SK-N-SH (cell line): ENCODE results near the gene PACSIN3. TPM values are rescaled to one million over a fixed set of nuclear protein-coding genes. Genes with fewer than 3 reads are reported as not detected.
A peak's percentile ranks its signal among the peaks of the same experiment; 100 is the strongest.

Experiments used
- CTCF ChIA-PET: fragments of 300-600, 350-600 bp; formaldehyde crosslinking; extraction: SDS; loops from one replicate; lab custom pipeline; 2021; lab: Yijun Ruan, JAX
- POLR2A ChIA-PET: fragments of 350-600 bp; sonication (Branson Sonifier 250); formaldehyde crosslinking; extraction: SDS; loops from one replicate; lab custom pipeline; 2020; ENCODE audit warnings: antibody characterized with exemption, inconsistent platforms; lab: Yijun Ruan, JAX
- DNase-seq: peaks from one replicate; pipeline ENCODE4 v3.0.0; 2012
- H2AFZ ChIP-seq: fragments of 200-600 bp; sonication (generic); 2 replicates; pipeline ENCODE4 v1.8.1; 2016; ENCODE audit warnings: antibody characterized with exemption, mild to moderate bottlenecking, low read depth
- H3F3A ChIP-seq: fragments of 200-600 bp; sonication (generic); replicated peaks from 2 replicates; pipeline ENCODE3; 2016; ENCODE audit warnings: antibody characterized with exemption, mild to moderate bottlenecking; ENCODE audit not compliant: insufficient read depth
- H3K27ac ChIP-seq, 2 experiments: fragments of 200-500 bp in 1 of 2; fragments of 200-600 bp in 1 of 2; sonication (Bioruptor generic) in 1 of 2; sonication (generic), shearing (Covaris generic) in 1 of 2; 2 replicates each; pipeline versions ENCODE4 v1.5.1 to v1.6.1; 2014 to 2016; ENCODE audit warnings: low read depth in 2 of 2, inconsistent platforms in 1 of 2, low read length in 1 of 2, mild to moderate bottlenecking in 1 of 2, mixed read lengths in 1 of 2
- H3K27me3 ChIP-seq: fragments of 200-600 bp; sonication (generic), shearing (Covaris generic); 2 replicates; pipeline ENCODE4 v1.6.1; 2016; ENCODE audit warnings: mixed run types; ENCODE audit not compliant: insufficient read depth
- H3K36me3 ChIP-seq, 2 experiments: fragments of 200-500 bp in 1 of 2; fragments of 200-600 bp in 1 of 2; sonication (Bioruptor generic) in 1 of 2; sonication (generic) in 1 of 2; replicated peaks in 1 of 2; 2 replicates each; pipeline versions ENCODE3 to v1.5.1; 2014 to 2016; ENCODE audit warnings: low read length in 1 of 2, mild to moderate bottlenecking in 1 of 2; ENCODE audit not compliant: insufficient read depth in 2 of 2, control insufficient read depth in 1 of 2
- H3K4me1 ChIP-seq, 2 experiments: fragments of 200-500 bp in 1 of 2; fragments of 200-600 bp in 1 of 2; sonication (Bioruptor generic) in 1 of 2; sonication (generic), shearing (Covaris generic) in 1 of 2; 2 replicates each; pipeline versions ENCODE4 v1.5.1 to v1.6.1; 2014 to 2016; ENCODE audit warnings: low read depth in 1 of 2, low read length in 1 of 2, mixed run types in 1 of 2; ENCODE audit not compliant: insufficient read depth in 2 of 2, control insufficient read depth in 1 of 2
- H3K4me2 ChIP-seq: fragments of 200-600 bp; sonication (generic), shearing (Covaris generic); 2 replicates; pipeline ENCODE4 v1.6.1; 2017; ENCODE audit warnings: mixed run types
- H3K4me3 ChIP-seq, 2 experiments: fragments of 200-500 bp in 1 of 2; fragments of 200-600 bp in 1 of 2; sonication (Bioruptor generic) in 1 of 2; sonication (generic), shearing (Covaris generic) in 1 of 2; 2 replicates each; pipeline versions ENCODE4 v1.5.1 to v1.8.1; 2014 to 2016; ENCODE audit warnings: low read depth in 2 of 2, inconsistent platforms in 1 of 2, low read length in 1 of 2, mild to moderate bottlenecking in 1 of 2, mixed read lengths in 1 of 2, moderate library complexity in 1 of 2
- H3K79me2 ChIP-seq: fragments of 200-600 bp; sonication (generic); 2 replicates; pipeline ENCODE4 v1.8.1; 2017; ENCODE audit warnings: mild to moderate bottlenecking; ENCODE audit not compliant: insufficient read depth
- H3K9ac ChIP-seq: fragments of 200-600 bp; sonication (generic); 2 replicates; pipeline ENCODE4 v1.6.1; 2017; ENCODE audit warnings: mixed run types
- H3K9me2 ChIP-seq: fragments of 200-600 bp; sonication (generic); 2 replicates; pipeline ENCODE4 v1.6.1; 2017; ENCODE audit warnings: mixed run types
- H3K9me3 ChIP-seq: fragments of 200-600 bp; sonication (generic); 2 replicates; pipeline ENCODE4 v1.6.1; 2017; ENCODE audit warnings: mixed run types, mild to moderate bottlenecking, moderate library complexity
- H4K20me1 ChIP-seq: fragments of 200-600 bp; sonication (generic); 2 replicates; pipeline ENCODE4 v1.6.1; 2017; ENCODE audit warnings: mild to moderate bottlenecking, mixed run types; ENCODE audit not compliant: insufficient read depth
- ELF1 ChIP-seq: IDR thresholded peaks from 2 replicates; pipeline ENCODE4 v1.4.0; 2012
- EP300 ChIP-seq, 2 experiments: IDR thresholded peaks; 2 replicates each; pipeline versions ENCODE4 v1.4.0 to v1.6.1; 2012; ENCODE audit warnings: borderline replicate concordance in 1 of 2, low read depth in 1 of 2, low read length in 1 of 2
- FOXJ3 ChIP-seq: sonication (generic); formaldehyde crosslinking; IDR thresholded peaks from 2 replicates; pipeline ENCODE4 v1.5.1; 2020; ENCODE audit warnings: mild to moderate bottlenecking, missing genetic modification reagents
- JUND ChIP-seq: IDR thresholded peaks from 2 replicates; pipeline ENCODE4 v1.4.0; 2012
- NFIC ChIP-seq: IDR thresholded peaks from 2 replicates; pipeline ENCODE4 v1.4.0; 2012; ENCODE audit warnings: borderline replicate concordance
- NRF1 ChIP-seq: IDR thresholded peaks from 2 replicates; pipeline ENCODE4 v1.6.1; 2012; ENCODE audit warnings: low read depth, mild to moderate bottlenecking, low read length
- POLR2AphosphoS5 ChIP-seq: IDR thresholded peaks from 2 replicates; pipeline ENCODE4 v1.6.1; 2012; ENCODE audit warnings: low read depth, low read length
- RAD21 ChIP-seq: IDR thresholded peaks from 2 replicates; pipeline ENCODE4 v1.6.1; 2012; ENCODE audit warnings: mild to moderate bottlenecking, low read length
- RCOR1 ChIP-seq: fragments of 150-350 bp; IDR thresholded peaks from 2 replicates; pipeline ENCODE4 v1.6.1; 2017; ENCODE audit warnings: antibody characterized with exemption, low read length
- RFX5 ChIP-seq: IDR thresholded peaks from 2 replicates; pipeline ENCODE4 v1.6.1; 2012; ENCODE audit warnings: mild to moderate bottlenecking, improper control_type of control experiment, low read length
- SIN3A ChIP-seq: IDR thresholded peaks from 2 replicates; pipeline ENCODE4 v1.6.1; 2012; ENCODE audit warnings: low read depth, mild to moderate bottlenecking, low read length, moderate library complexity, borderline replicate concordance
- SMC3 ChIP-seq: IDR thresholded peaks from 2 replicates; pipeline ENCODE4 v1.6.1; 2012; ENCODE audit warnings: low read depth, low read length, improper control_type of control experiment
- TEAD4 ChIP-seq: IDR thresholded peaks from 2 replicates; pipeline ENCODE4 v1.4.0; 2012; ENCODE audit warnings: mild to moderate bottlenecking, borderline replicate concordance; ENCODE audit not compliant: insufficient read depth
- YY1 ChIP-seq: IDR thresholded peaks from 2 replicates; pipeline ENCODE4 v1.4.0; 2012; ENCODE audit warnings: low read depth, mild to moderate bottlenecking
- WGBS: methylation state at CpG from one replicate; pipeline ENCODE4 v1.1.6; 2017; ENCODE audit warnings: low lambda C conversion rate; 5-methylcytosine and 5-hydroxymethylcytosine counted together
- polyA plus RNA-seq, 3 experiments: library from polyadenylated mRNA; depleted of rRNA; stranded (reverse); fragments of >200 nt; gene quantifications; 2 replicates each; pipeline ENCODE4 v1.2.3, GENCODE V29; 2012
- TF ChIP-seq, protein P1 (sequence below): fragments of 200-600 bp; sonication (generic); IDR thresholded peaks from 2 replicates; pipeline ENCODE4 v1.6.1; 2017; ENCODE audit warnings: antibody characterized with exemption, mild to moderate bottlenecking, moderate library complexity
- TF ChIP-seq, protein P2 (sequence below): IDR thresholded peaks from 2 replicates; pipeline ENCODE4; 2012
- TF ChIP-seq, protein P3 (sequence below): IDR thresholded peaks from 2 replicates; pipeline ENCODE4 v1.4.0; 2012; ENCODE audit warnings: low read depth
- TF ChIP-seq, protein P4 (sequence below): fragments of 150-350 bp; IDR thresholded peaks from 2 replicates; pipeline ENCODE4 v1.6.1; 2017; ENCODE audit warnings: antibody characterized with exemption, low read length, low read depth, borderline replicate concordance

PACSIN3 gene
- polyA plus RNA-seq, 1 of the 3 experiments (the other 2 are of a cell fraction): 31.1 TPM

DNA sequence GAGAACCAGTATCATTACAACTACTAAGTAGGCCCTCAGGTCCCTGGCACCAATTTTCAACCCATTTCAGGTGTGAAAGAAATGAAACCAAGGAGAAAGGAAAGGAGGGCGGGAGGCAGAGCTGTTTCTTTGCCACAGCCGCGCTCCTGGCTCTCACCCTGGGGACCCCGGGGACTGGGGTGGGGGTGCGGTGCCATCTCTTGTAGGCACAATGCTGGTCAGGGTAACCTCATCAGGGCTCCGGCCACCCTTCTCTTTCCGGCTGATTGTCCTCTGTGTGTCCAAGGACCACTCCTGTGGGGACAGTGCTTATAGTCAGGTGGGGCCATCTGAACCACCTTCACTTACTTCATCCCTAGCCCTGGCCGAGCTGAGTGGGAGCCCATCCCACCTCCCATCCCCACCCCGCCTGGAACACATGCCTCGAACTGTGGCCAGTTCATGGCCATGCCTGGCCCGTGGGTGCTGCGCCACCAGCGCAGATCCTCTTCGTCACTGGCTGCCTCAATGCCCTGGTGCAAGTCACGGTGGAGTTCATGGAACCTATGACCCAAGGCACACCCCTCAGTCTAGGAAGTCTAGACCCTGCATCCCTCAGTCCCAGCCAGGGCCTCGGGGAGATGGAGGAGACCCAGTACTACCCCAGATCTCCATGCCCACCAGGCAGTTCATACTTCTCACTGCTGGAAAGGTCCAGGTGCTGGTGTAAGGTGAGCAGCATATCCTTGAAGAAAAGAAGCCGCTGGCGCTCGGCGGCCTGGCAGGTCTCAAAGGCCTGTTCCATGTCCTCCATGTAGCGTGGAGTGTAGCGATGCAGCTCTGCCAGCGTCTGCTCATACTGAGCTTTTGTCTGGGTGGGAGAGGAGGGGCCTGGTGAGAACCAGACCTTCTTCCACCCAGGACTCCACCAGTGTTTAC is 7.2 kb downstream of the PACSIN3 start:
- peaks cover 12% of the 10 kb centered on the region for H3F3A ChIP-seq
- no peak overlapping the region; a peak in 1 of 4 replicates for H3K27ac ChIP-seq
- no peak for DNase-seq
- TF ChIP-seq, protein P1, sequence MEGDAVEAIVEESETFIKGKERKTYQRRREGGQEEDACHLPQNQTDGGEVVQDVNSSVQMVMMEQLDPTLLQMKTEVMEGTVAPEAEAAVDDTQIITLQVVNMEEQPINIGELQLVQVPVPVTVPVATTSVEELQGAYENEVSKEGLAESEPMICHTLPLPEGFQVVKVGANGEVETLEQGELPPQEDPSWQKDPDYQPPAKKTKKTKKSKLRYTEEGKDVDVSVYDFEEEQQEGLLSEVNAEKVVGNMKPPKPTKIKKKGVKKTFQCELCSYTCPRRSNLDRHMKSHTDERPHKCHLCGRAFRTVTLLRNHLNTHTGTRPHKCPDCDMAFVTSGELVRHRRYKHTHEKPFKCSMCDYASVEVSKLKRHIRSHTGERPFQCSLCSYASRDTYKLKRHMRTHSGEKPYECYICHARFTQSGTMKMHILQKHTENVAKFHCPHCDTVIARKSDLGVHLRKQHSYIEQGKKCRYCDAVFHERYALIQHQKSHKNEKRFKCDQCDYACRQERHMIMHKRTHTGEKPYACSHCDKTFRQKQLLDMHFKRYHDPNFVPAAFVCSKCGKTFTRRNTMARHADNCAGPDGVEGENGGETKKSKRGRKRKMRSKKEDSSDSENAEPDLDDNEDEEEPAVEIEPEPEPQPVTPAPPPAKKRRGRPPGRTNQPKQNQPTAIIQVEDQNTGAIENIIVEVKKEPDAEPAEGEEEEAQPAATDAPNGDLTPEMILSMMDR: no peak
- TF ChIP-seq, all 33 proteins: peak for 0
- H3K9me3 ChIP-seq: no peaks in the 10 kb centered on the region
- H3K27me3 ChIP-seq: no peaks in the 10 kb centered on the region
- no peak overlapping the region for H2AFZ ChIP-seq
- H4K20me1 ChIP-seq: no peaks in the 10 kb centered on the region
- no peak overlapping the region for H3K9ac ChIP-seq
- peaks cover 15 to 18% of the 10 kb centered on the region in 2 experiments for H3K4me1 ChIP-seq
- ChIA-PET CTCF (interaction anchor here (0.6 to 4.2 kb wide), 24 partner anchors 9 to 229 kb away, joined by 3 to 78 read pairs (median 4); partner anchors contain the start of genes ACP2, DDB2, MYBPC3 and NR1H3), POLR2A (interaction anchor here (0.7 to 3.3 kb wide), 4 partner anchors 9 to 70 kb away, joined by 3 to 16 read pairs (median 4); partner anchors contain the start of genes ACP2 and DDB2)
- peaks cover 6 to 7% of the 10 kb centered on the region in 2 experiments for H3K36me3 ChIP-seq
- peaks cover 27% of the 10 kb centered on the region for H3K79me2 ChIP-seq
- WGBS: 89% methylated on average over 12 of the region's 23 CpGs
- no peak overlapping the region for H3K4me3 ChIP-seq
- no peaks in the 10 kb centered on the region for H3K9me2 ChIP-seq
- H3K4me2 ChIP-seq: no peak overlapping the region

DNA sequence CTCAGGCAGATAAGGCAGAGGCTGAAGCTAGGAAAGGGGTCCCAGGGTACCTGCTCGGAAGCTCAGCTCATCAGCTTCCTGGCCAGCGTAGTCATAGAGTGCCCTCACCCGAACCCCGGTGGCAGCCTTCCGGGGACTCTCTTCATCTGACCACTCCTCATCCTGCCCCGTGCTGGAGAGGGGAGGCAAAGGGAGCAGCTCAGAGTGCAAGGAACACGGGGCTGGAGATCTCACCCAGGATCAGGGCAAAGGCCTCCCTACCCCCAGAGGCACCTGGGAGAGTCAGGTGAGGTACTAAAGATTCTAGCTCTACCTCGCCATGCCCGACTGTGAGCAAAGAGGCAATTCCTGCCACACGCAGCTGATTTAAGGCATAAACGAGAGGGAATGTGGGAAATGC is 7.9 kb downstream of the PACSIN3 start:
- no peak for DNase-seq
- CTCF ChIA-PET: interaction anchor here (0.7 to 4.2 kb wide), 24 partner anchors 10 to 287 kb away, joined by 3 to 78 read pairs (median 4); partner anchors contain the start of genes ACP2, DDB2, MYBPC3 and NR1H3

More for the DNA sequence above, 7.9 kb downstream of the PACSIN3 start:
- H3K9ac ChIP-seq: no peak overlapping the region
- H3K9me2 ChIP-seq: no peaks in the 10 kb centered on the region
- TF ChIP-seq NRF1: no peak
- TF ChIP-seq RCOR1: no peak
- TF ChIP-seq SIN3A: no peak
- no peak for TF ChIP-seq TEAD4
- TF ChIP-seq, protein P2, sequence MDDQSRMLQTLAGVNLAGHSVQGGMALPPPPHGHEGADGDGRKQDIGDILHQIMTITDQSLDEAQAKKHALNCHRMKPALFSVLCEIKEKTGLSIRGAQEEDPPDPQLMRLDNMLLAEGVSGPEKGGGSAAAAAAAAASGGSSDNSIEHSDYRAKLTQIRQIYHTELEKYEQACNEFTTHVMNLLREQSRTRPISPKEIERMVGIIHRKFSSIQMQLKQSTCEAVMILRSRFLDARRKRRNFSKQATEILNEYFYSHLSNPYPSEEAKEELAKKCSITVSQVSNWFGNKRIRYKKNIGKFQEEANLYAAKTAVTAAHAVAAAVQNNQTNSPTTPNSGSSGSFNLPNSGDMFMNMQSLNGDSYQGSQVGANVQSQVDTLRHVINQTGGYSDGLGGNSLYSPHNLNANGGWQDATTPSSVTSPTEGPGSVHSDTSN: no peak
- TF ChIP-seq POLR2AphosphoS5: no peak
- TF ChIP-seq NFIC: no peak
- no peak for TF ChIP-seq RAD21
- no peak for TF ChIP-seq SMC3
- TF ChIP-seq, protein P3, sequence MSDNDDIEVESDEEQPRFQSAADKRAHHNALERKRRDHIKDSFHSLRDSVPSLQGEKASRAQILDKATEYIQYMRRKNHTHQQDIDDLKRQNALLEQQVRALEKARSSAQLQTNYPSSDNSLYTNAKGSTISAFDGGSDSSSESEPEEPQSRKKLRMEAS: no peak
- TF ChIP-seq EP300 (IDR thresholded peaks at IDR 0.05; ENCODE audit: borderline replicate concordance in 1 of 2, low read depth in 1 of 2, low read length in 1 of 2): no peak
- TF ChIP-seq JUND: no peak
- TF ChIP-seq RFX5: no peak
- no peak for TF ChIP-seq FOXJ3 (CRISPR knock-in tag)
- TF ChIP-seq ELF1: no peak
- TF ChIP-seq, protein P1: no peak
- no peak for TF ChIP-seq YY1
- TF ChIP-seq, protein P4, sequence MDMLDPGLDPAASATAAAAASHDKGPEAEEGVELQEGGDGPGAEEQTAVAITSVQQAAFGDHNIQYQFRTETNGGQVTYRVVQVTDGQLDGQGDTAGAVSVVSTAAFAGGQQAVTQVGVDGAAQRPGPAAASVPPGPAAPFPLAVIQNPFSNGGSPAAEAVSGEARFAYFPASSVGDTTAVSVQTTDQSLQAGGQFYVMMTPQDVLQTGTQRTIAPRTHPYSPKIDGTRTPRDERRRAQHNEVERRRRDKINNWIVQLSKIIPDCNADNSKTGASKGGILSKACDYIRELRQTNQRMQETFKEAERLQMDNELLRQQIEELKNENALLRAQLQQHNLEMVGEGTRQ: no peak
- H3F3A ChIP-seq: peaks cover 12% of the 10 kb centered on the region
- no peaks in the 10 kb centered on the region for H4K20me1 ChIP-seq
- no peak overlapping the region for H3K4me3 ChIP-seq
- H3K27ac ChIP-seq: peak overlapping the region in 1 of 2 experiments; percentile 94; a peak in 1 of 4 replicates
- peaks cover 15 to 18% of the 10 kb centered on the region in 2 experiments for H3K4me1 ChIP-seq
- POLR2A ChIA-PET: interaction anchor here (1.2 to 3.3 kb wide), 4 partner anchors 9 to 71 kb away, joined by 3 to 16 read pairs (median 5); partner anchors contain the start of gene ACP2
- no peaks in the 10 kb centered on the region for H3K27me3 ChIP-seq
- H3K36me3 ChIP-seq: peaks cover 6 to 14% of the 10 kb centered on the region in 2 experiments
- 86% methylated on average over 8 of the region's 11 CpGs for WGBS
- H3K4me2 ChIP-seq: no peak overlapping the region
- no peak overlapping the region for H2AFZ ChIP-seq
- H3K9me3 ChIP-seq: no peaks in the 10 kb centered on the region
- H3K79me2 ChIP-seq: peaks cover 34% of the 10 kb centered on the region
